NOMO-1 treated with DMSO at 0.1 percent for 48 hours (cell line): Measurements from ENCODE around the gene ZYG11B.
"Not testable (repeated sequence)": the region's sequence is repeated elsewhere in the genome, so short reads cannot be mapped to it uniquely, and the experiment has no call there.

Experiments
- DNase-seq: peaks from one replicate; lab custom pipeline; 2025; ENCODE audit not compliant: unreplicated experiment; lab: John Stamatoyannopoulos, UW

Gene ZYG11B

GRCh38 chr1:52706941-52707926 is 19.0 kb upstream of the ZYG11B start:
- peak; percentile 40 for DNase-seq

DNA sequence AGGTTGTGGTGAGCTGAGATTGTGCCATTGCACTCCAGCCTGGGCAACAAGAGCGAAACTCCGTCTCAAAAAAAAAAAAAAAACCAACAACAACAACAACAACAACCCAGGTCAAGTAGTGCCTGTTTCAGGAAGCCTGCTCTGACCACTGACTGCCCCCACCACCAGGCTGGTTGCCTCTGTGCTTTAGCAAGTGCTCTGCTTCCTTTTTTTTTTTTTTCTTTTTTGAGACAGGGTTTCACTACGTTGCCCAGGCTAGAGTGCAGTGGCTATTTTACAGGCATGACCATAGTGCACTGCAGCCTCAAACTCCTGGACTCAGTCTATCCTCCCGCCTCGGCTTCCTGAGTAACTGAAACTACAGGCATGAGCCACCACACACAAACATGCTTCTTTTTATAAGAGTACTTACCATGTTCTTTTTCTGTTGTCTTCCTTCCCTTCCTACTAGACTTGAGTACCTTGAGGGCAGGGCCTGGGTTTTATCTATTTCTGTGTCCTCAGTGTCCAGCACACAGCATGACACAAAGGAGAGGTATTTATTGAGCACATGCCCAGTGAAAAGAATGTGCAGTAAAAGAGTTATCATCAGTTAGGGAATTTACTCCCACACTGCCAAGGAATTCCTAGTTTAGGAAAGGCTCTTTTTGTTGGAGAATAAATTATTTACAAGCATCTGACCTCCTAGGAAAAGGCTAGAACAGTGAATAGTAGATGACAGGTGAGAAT is 18.2 kb upstream of the ZYG11B start:
- peak; percentile 52 for DNase-seq

- DNase-seq: no peak
These were observed 17.2 kb upstream of the ZYG11B start for GRCh38 chr1:52709016-52709415.

DNA sequence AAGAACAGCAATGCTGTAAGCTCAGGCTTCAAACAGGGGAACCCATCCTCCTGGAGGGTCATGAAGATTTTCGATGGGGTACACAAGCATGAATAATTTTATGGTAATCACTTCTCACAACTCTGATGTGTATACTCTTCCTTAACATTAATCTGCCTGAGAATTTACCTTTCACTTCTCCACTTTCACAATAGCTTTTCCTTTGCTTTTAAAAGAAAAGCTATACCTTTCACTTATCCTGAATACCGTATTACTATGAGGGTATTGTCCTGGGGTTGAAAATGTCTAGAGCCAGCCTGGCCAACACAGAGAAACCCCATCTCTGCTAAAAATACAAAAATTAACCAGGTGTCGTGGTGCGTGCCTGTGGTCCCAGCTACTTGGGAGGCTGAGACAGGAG is 12.7 kb upstream of the ZYG11B start:
- DNase-seq: no peak

DNA sequence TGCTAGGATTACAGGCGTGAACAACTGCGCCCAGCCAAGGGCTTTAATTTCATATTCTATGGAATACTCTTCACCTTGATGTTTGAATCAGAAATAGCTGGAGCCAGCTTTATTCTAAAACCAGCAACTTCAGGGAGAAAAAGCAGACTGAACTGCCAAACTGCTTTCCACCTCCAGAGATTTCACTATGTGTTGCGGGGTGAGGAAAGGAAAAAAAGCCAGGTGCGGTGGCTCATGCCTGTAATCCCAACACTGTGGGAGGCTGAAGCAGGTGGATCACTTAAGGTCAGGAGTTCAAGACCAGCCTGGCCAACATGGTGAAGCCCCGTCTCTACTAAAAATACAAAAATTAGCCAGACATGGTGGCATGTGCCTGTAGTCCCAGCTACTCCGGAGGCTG is 11.0 kb upstream of the ZYG11B start:
- DNase-seq: not testable (repeated sequence)

DNA sequence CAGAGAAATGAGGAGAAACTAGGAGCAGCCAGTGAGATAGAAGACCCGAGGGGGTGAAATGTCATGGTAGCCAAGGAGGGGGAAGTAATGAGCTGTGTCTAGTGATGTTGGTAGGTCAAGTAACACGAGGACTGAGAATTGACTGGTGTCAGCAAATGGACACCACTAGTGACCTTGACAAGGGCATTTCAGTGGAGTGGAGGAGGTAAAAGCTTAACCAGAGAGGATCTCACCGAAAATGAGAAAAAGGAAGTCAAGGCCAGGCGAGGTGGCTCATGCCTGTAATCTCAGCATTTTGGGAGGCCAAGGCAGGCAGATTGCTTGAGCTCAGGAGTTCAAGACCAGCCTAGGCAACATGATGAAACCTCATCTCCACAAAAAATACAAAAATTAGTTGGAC is 3.0 kb upstream of the ZYG11B start:
- DNase-seq: no peak

DNA sequence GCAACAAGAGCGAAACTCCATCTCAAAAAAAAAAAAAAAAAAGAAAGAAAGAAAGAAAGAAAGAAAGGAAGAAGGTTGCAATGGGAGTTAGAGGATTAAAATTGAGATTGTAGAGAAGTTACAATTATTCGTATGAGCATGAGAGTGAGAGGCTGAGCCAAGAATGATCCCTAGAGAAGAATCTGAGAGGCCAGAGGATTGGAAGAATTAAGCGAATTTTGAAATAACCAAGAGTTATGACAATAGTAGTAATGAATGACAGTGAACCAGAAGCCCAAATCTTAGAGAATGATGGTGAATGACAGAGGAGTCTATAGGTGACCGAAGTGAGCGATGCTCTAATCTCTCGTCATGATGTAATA is 369 bp upstream of the ZYG11B start:
- no peak for DNase-seq

- DNase-seq: peak; percentile 18
These were observed 897 bp downstream of the ZYG11B start for GRCh38 chr1:52727114-52727586.

- no peak for DNase-seq
These were observed 1.9 kb downstream of the ZYG11B start for GRCh38 chr1:52727956-52728656.

DNA sequence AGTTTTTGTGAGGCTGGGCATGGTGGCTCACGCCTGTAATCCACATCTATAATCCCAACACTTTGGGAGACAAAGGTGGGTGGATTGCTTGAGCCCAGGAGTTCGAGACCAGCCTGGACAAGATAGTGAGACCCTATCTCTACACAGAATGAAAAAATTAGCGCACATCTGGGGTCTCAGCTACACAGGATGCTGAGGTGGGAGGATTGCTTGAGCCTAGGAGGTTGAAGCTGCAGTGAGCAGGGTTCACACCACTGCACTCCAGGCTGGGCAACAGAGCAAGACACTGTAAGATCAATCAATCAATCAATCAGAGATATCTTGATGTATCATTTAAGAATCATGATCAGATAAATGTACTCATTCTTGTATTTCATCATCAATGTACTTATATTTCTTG is 7.1 kb downstream of the ZYG11B start:
- no peak for DNase-seq

GRCh38 chr1:52735371-52735770 is 9.1 kb downstream of the ZYG11B start:
- DNase-seq: not testable (repeated sequence)

- no peak for DNase-seq
These were observed 11.9 kb downstream of the ZYG11B start for GRCh38 chr1:52738148-52738547.

- DNase-seq: no peak
These were observed 12.6 kb downstream of the ZYG11B start for GRCh38 chr1:52738893-52739292.

DNA sequence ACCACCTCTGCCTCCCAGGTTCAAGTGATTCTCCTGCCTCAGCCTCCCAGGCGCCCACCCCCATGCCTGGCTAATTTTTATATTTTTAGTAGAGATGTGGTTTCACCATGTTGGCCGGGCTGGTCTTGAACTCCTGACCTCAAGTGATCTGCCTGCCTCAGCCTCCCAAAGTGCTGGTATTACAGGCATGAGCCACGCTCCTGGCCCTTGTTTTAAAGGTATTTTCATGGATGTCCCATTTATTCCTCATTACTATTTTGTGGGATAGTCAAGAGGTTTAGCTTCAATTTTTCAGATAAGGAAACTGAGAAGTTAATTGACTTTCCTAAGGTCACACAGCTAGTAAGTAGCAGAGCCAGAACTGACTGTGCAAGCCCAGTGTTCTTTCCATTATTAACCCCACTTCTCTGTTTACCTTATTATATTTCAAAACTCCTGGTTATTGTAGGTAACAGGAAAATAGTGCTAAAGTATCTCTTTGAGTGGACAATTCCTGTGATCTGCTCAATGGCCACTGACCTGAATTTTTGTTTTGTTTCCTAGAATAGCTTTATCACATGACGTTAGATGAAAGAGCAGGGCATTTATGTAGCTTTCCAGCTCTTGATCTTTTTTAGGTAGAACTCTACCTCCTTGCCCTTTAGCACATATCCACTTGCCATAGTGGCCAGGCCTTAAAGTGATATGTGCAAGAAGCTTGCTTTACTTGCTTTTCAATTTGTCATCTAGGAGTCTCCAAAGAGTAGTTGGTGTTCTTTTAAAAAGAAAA is 13.6 kb downstream of the ZYG11B start:
- DNase-seq: no peak

DNA sequence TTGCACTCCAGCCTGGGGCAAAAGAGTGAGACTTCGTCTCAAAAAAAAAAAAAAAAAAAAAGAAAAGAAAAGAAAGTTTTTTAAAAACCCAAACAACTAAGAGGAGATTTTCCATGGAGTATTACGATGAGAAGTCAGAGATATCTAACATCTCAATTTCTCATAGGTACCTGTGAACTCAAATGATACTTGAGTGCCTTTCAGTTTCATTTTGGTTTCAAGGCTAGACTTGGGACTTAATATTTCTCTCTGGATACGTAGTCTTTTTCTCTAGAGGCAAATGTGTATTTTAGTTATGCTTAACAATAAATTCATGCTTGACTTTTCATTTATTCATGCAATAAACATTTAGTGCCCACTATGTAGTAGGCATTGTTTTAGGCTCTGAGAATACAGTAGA is 15.0 kb downstream of the ZYG11B start:
- no peak for DNase-seq

DNA sequence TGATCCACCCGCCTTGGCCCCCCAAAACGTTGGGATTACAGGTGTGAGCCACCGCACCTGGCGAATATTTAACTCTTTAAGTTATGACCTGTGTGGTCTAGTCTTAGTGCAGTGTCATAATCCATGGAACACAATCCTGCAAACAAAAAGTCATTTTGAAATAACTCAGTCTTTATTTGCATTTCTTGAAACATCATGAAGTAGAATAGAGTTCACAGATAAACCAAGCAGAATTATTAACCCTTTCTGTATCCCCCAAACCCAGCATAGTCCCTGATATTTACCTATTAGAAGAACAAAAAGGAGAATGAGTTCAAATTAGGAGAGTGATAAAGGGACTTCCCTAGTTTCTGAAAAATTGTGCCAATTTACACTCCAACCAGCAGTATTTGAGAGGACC is 19.9 kb downstream of the ZYG11B start:
- DNase-seq: no peak

- DNase-seq: no peak
These were observed 21.2 kb downstream of the ZYG11B start for GRCh38 chr1:52747450-52747849.

- no peak for DNase-seq
These were observed 21.9 kb downstream of the ZYG11B start for GRCh38 chr1:52748119-52748518.

GRCh38 chr1:52749496-52749895 is 23.2 kb downstream of the ZYG11B start:
- not testable (repeated sequence) for DNase-seq

- not testable (repeated sequence) for DNase-seq
These were observed 23.9 kb downstream of the ZYG11B start for GRCh38 chr1:52750139-52750538.
